Tibial nerve (tissue), 4 donors: ENCODE data around the gene SDHAF1.

ENCODE experiments used
- EP300 ChIP-seq, 2 donors: sonication (generic); formaldehyde crosslinking; IDR thresholded peaks; one replicate each; pipeline ENCODE4 v1.6.1; 2017; ENCODE audit warnings: antibody characterized with exemption in 2 of 2, mild to moderate bottlenecking in 1 of 2
- POLR2A ChIP-seq, 2 donors: fragments of 450-650 bp; IDR thresholded peaks; one replicate each; pipeline ENCODE4 v1.6.1; 2017; ENCODE audit warnings: antibody characterized with exemption in 2 of 2, mild to moderate bottlenecking in 2 of 2, moderate library complexity in 2 of 2
- TF ChIP-seq, protein P1 (sequence below), 5 experiments: fragments of 200-600 bp in 3 of 5; fragments of 450-650 bp in 2 of 5; sonication (generic) in 3 of 5; IDR thresholded peaks; one replicate each; pipeline ENCODE4 v1.5.1; 2016 to 2019; ENCODE audit warnings: antibody characterized with exemption in 5 of 5, mild to moderate bottlenecking in 3 of 5, moderate library complexity in 2 of 5

DNA sequence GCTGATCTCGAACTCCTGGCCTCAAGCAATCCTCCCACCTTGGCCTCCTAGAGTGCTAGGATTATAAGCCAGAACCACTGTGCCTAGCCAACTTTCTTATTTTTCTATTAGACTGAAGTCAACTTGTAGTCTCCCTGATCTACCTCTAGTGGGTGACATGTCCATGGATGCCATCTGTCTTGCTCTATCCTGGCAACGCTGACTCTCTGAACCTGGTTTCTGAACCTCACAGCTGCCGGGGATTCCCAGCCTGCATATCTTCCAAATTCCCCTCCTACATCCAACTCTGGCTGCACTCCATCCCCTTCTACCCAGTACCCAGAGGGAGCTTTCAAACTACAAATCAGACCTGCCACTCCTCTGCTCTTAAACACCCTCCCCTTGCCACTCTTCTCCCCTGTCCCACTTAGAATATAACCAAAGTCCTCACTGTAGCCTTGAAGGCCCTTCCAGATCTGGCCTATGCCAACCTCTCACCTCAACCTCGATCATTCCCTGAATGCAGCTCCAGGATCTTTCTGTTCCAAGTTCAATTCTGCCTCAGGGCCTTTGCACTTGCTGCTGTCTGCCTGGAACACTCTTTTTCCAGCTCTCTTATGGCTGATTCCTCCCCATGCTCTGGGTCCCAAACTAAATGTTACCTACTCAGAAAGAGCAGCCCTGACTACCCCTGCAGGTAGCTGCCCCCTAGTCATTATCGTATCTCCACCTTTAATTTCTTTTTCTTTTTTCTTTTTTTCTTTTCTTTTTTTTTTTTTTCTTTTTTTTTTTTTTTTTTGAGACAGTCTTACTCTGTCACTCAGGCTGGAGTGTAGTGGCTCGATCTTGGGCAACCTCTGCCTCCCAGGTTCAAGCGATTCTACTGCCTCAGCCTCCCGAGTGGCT, 35.5 kb downstream of the SDHAF1 start:
- TF ChIP-seq, protein P1, sequence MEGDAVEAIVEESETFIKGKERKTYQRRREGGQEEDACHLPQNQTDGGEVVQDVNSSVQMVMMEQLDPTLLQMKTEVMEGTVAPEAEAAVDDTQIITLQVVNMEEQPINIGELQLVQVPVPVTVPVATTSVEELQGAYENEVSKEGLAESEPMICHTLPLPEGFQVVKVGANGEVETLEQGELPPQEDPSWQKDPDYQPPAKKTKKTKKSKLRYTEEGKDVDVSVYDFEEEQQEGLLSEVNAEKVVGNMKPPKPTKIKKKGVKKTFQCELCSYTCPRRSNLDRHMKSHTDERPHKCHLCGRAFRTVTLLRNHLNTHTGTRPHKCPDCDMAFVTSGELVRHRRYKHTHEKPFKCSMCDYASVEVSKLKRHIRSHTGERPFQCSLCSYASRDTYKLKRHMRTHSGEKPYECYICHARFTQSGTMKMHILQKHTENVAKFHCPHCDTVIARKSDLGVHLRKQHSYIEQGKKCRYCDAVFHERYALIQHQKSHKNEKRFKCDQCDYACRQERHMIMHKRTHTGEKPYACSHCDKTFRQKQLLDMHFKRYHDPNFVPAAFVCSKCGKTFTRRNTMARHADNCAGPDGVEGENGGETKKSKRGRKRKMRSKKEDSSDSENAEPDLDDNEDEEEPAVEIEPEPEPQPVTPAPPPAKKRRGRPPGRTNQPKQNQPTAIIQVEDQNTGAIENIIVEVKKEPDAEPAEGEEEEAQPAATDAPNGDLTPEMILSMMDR (IDR thresholded peaks at IDR 0.05) = no peak
- TF ChIP-seq POLR2A (IDR thresholded peaks at IDR 0.05) (no peak), EP300 (IDR thresholded peaks at IDR 0.05) (no peak)
